Lung (tissue), 12 donors: ENCODE results near the gene ZNF747. TPM values are rescaled to one million over a fixed set of nuclear protein-coding genes. Genes with fewer than 3 reads are reported as not detected.
A peak's percentile ranks its signal among the peaks of the same experiment; 100 is the strongest.

ENCODE experiments used
- ATAC-seq: fragments of 200-7000 bp; cut with Tn5 transposase; one replicate; pipeline ENCODE4 v1.9.1; 2020; ENCODE audit warnings: moderate number of reproducible peaks; ENCODE audit not compliant: insufficient read depth, low FRiP score
- DNase-seq, 3 donors: peaks; one replicate each; pipeline ENCODE4 v3.0.0-alpha.2; 2013 to 2017
- H3K27ac ChIP-seq, 2 donors: one replicate each; pipeline ENCODE4 v1.5.1; 2013; ENCODE audit warnings: mild to moderate bottlenecking in 2 of 2, moderate library complexity in 2 of 2, control low read depth in 1 of 2, inconsistent platforms in 1 of 2, low read depth in 1 of 2, low read length in 1 of 2
- H3K27me3 ChIP-seq, 3 donors: one replicate each; pipeline ENCODE4 v1.5.1; 2013; ENCODE audit warnings: low read length in 2 of 3; ENCODE audit not compliant: control insufficient read depth in 3 of 3, insufficient read depth in 3 of 3
- H3K36me3 ChIP-seq, 4 donors: one replicate each; pipeline ENCODE4 v1.5.1; 2013; ENCODE audit warnings: low read length in 4 of 4, mild to moderate bottlenecking in 1 of 4, moderate library complexity in 1 of 4; ENCODE audit not compliant: control insufficient read depth in 4 of 4, insufficient read depth in 4 of 4
- H3K4me1 ChIP-seq, 5 donors: one replicate each; pipeline ENCODE4 v1.5.1; 2013; ENCODE audit warnings: low read length in 5 of 5, mild to moderate bottlenecking in 2 of 5, moderate library complexity in 1 of 5; ENCODE audit not compliant: control insufficient read depth in 5 of 5, insufficient read depth in 5 of 5
- H3K4me3 ChIP-seq: one replicate; pipeline ENCODE4 v1.5.1; 2013; ENCODE audit warnings: mild to moderate bottlenecking, control low read depth, moderate library complexity
- H3K9ac ChIP-seq, 2 donors: one replicate each; pipeline ENCODE4 v1.5.1; 2013; ENCODE audit warnings: low read length in 2 of 2, control low read depth in 1 of 2; ENCODE audit not compliant: insufficient read depth in 1 of 2
- H3K9me3 ChIP-seq, 4 donors: one replicate each; pipeline ENCODE4 v1.5.1; 2013; ENCODE audit warnings: low read length in 3 of 4, mild to moderate bottlenecking in 1 of 4, moderate library complexity in 1 of 4; ENCODE audit not compliant: control insufficient read depth in 4 of 4, insufficient read depth in 3 of 4
- CTCF ChIP-seq: IDR thresholded peaks from 2 replicates; pipeline ENCODE4 v1.5.1; 2012; ENCODE audit warnings: mild to moderate bottlenecking; ENCODE audit errors: control extremely low read depth, extremely low read depth
- WGBS, 2 donors: extraction: QIAGEN DNeasy Blood & Tissue Kit; methylation state at CpG; one replicate each; pipeline ENCODE4 v1.1.7; 2013; 5-methylcytosine and 5-hydroxymethylcytosine counted together
- polyA plus RNA-seq, 2 donors: library from polyadenylated mRNA; stranded (reverse); fragments of 200-250 nt; gene quantifications; one replicate each; pipeline ENCODE4 v1.2.1, GENCODE V29; 2013
- total RNA-seq, 2 donors: library from RNA; depleted of rRNA in 1 of 2; stranded (reverse); fragments of >200 nt in 1 of 2; gene quantifications; one replicate each; pipeline ENCODE4 v1.2.1, GENCODE V29; 2014 to 2021
- donor health status: control.
- donor health status: control.
- donor health status: Bipolar disorder and iron deficiency.
- donor health status: healthy.
- donor health status: DM: yes; HTN: yes; CAD: no.

ZNF747 gene
- total and polyA plus RNA-seq, 4 donors = 7.1 to 11.7 (median 9.2) TPM

GRCh38 chr16:30558789-30559377 lies 24.2 kb upstream of the ZNF747 start:
- no peaks in the 10 kb centered on the region for H3K27me3 ChIP-seq
- peaks cover 0 to 10% (median 0%) of the 10 kb centered on the region in 5 donors for H3K4me1 ChIP-seq
- 86 to 89% methylated on average over 21 of the region's 21 CpGs for WGBS, 2 donors
- H3K36me3 ChIP-seq = peaks cover 0 to 18% (median 4%) of the 10 kb centered on the region in 4 donors
- H3K9ac ChIP-seq = peak overlapping the region in 1 of 2 donors; percentile 43
- H3K27ac ChIP-seq = peak overlapping the region; percentile 87 to 93
- H3K9me3 ChIP-seq = no peaks in the 10 kb centered on the region
- no peak for DNase-seq
- TF ChIP-seq CTCF = no peak
- H3K4me3 ChIP-seq = no peak overlapping the region
- no peak for ATAC-seq

GRCh38 chr16:30557957-30558788 lies 23.5 kb upstream of the ZNF747 start, which contains the start of gene ZNF764:
TSS of gene ZNF764 (minus strand) at chr16:30558374. CDS start at chr16:30558182, 192 bp downstream.
- no peaks in the 10 kb centered on the region for H3K27me3 ChIP-seq
- peak; percentile 96 for ATAC-seq

GRCh38 chr16:30557707-30557956 lies 23.0 kb upstream of the ZNF747 start:
- peak overlapping the region; percentile 51 for H3K4me3 ChIP-seq
- DNase-seq (peak in 1 of 3 donors; percentile 29), ATAC-seq (no peak)
- 1% methylated on average over 17 of the region's 17 CpGs for WGBS, 2 donors
- peaks cover 0 to 10% (median 0%) of the 10 kb centered on the region in 5 donors for H3K4me1 ChIP-seq
- no peak for TF ChIP-seq CTCF
- peaks cover 0 to 20% (median 4%) of the 10 kb centered on the region in 4 donors for H3K36me3 ChIP-seq
- H3K9me3 ChIP-seq = no peaks in the 10 kb centered on the region
- no peaks in the 10 kb centered on the region for H3K27me3 ChIP-seq
- H3K9ac ChIP-seq = peak overlapping the region; percentile 83 to 88
- peak overlapping the region; percentile 90 to 95 for H3K27ac ChIP-seq

More at GRCh38 chr16:30557957-30558788, 23.5 kb upstream of the ZNF747 start, which contains the start of gene ZNF764:
- peak; percentile 98 to 99 (median 98) for DNase-seq
- WGBS, 2 donors = 0% methylated on average over 74 of the region's 74 CpGs
- Histone ChIP-seq H3K27ac (peak within 1 kb of the TSS; percentile 93 to 95), H3K4me3 (peak within 1 kb of the TSS; percentile 51), H3K4me1 (peaks cover 0 to 10% (median 0%) of the 10 kb centered on the region in 5 donors), H3K9me3 (no peaks in the 10 kb centered on the region), H3K36me3 (peaks cover 0 to 20% (median 4%) of the 10 kb centered on the region in 4 donors), H3K9ac (peak within 1 kb of the TSS; percentile 83 to 88)
- no peak for TF ChIP-seq CTCF
